H1 (cell line): ENCODE measurements around the gene CIITA.

Source experiments
- BRCA1 ChIP-seq: IDR thresholded peaks from 2 replicates; pipeline ENCODE4 v1.6.1; 2012; ENCODE audit warnings: low read depth, low read length, improper control_type of control experiment
- CHD2 ChIP-seq: IDR thresholded peaks from 2 replicates; pipeline ENCODE4 v1.6.1; 2012; ENCODE audit warnings: low read length, improper control_type of control experiment
- POLR2A ChIP-seq, 2 experiments: IDR thresholded peaks; 1 replicate in 1 of 2; 2 replicates in 1 of 2; pipeline ENCODE4 v1.6.1; 2011; ENCODE audit warnings: low read depth in 2 of 2, low read length in 2 of 2, mild to moderate bottlenecking in 2 of 2; ENCODE audit errors: control extremely low read depth in 1 of 2
- POLR2AphosphoS5 ChIP-seq: IDR thresholded peaks from 2 replicates; pipeline ENCODE4 v1.6.1; 2011; ENCODE audit warnings: low read depth, low read length
- RFX5 ChIP-seq: IDR thresholded peaks from 2 replicates; pipeline ENCODE4 v1.6.1; 2011; ENCODE audit warnings: low read depth, low read length, improper control_type of control experiment, borderline replicate concordance
- RNF2 ChIP-seq: fragments of 200-900, 300-1000 bp; sonication (generic); IDR thresholded peaks from 2 replicates; pipeline ENCODE4 v1.7.1; 2016; ENCODE audit warnings: borderline replicate concordance, low read depth, mild to moderate bottlenecking, antibody characterized with exemption, low read length; ENCODE audit not compliant: poor library complexity, severe bottlenecking; ENCODE audit errors: missing control alignments
- SIN3A ChIP-seq, 2 experiments: IDR thresholded peaks in 1 of 2; conservative IDR thresholded peaks in 1 of 2; 2 replicates each; pipeline ENCODE4 v1.6.1; 2011 to 2012; ENCODE audit warnings: low read length in 2 of 2, improper control_type of control experiment in 1 of 2, low read depth in 1 of 2, mild to moderate bottlenecking in 1 of 2
- TF ChIP-seq, protein P1 (sequence below), 3 experiments: IDR thresholded peaks; 1 replicate in 2 of 3; 2 replicates in 1 of 3; pipeline versions ENCODE4 v1.5.1 to v1.6.1; 2011; ENCODE audit warnings: low read length in 3 of 3, mild to moderate bottlenecking in 3 of 3, inconsistent platforms in 2 of 3, low read depth in 1 of 3, moderate library complexity in 1 of 3; ENCODE audit not compliant: insufficient read depth in 1 of 3; ENCODE audit errors: control extremely low read depth in 1 of 3
- TF ChIP-seq, protein P2 (sequence below): IDR thresholded peaks from 2 replicates; pipeline ENCODE4 v1.6.1; 2012; ENCODE audit warnings: inconsistent platforms

DNA sequence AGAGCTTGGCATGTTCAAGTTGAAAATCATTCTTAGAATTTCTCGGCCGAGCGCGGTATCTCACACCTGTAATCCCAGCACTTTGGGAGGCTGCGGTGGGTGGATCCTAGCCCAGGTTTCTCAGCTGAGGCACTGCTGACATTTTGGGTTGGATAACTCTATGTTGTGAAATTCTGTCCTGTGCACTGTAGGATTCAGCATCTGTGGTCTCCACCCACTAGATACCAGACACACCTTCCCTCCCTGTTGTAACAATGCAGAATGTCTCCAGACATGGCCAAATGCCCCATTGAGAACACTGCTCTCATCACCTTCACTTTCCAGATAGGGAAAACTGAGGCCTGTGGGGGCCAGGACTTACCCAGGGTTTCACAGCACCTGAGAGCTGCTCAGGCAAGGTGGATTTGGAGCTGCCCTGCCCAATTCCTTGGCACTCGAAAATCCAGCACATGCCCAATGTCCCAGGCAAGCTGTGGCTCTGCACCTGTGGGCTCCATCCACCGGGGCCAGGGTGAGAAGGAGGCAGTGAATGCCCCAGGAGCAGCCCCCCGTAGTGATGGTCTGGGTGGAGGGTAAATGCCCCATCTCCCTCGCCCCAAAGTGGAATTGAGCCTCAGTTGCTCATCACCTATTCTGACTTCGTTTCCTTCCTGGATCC, 38.3 kb upstream of the CIITA start:
- TF ChIP-seq, protein P1, sequence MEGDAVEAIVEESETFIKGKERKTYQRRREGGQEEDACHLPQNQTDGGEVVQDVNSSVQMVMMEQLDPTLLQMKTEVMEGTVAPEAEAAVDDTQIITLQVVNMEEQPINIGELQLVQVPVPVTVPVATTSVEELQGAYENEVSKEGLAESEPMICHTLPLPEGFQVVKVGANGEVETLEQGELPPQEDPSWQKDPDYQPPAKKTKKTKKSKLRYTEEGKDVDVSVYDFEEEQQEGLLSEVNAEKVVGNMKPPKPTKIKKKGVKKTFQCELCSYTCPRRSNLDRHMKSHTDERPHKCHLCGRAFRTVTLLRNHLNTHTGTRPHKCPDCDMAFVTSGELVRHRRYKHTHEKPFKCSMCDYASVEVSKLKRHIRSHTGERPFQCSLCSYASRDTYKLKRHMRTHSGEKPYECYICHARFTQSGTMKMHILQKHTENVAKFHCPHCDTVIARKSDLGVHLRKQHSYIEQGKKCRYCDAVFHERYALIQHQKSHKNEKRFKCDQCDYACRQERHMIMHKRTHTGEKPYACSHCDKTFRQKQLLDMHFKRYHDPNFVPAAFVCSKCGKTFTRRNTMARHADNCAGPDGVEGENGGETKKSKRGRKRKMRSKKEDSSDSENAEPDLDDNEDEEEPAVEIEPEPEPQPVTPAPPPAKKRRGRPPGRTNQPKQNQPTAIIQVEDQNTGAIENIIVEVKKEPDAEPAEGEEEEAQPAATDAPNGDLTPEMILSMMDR (IDR thresholded peaks at IDR 0.05; ENCODE audit: control extremely low read depth in 1 of 3, insufficient read depth in 1 of 3, low read depth in 1 of 3, low read length in 3 of 3) = no peak
- TF ChIP-seq RFX5 = no peak
- no peak for TF ChIP-seq POLR2A (IDR thresholded peaks at IDR 0.05; ENCODE audit: control extremely low read depth in 1 of 2, low read depth in 2 of 2, low read length in 2 of 2)
- no peak for TF ChIP-seq RNF2
- TF ChIP-seq POLR2AphosphoS5 = no peak
- TF ChIP-seq, protein P2, sequence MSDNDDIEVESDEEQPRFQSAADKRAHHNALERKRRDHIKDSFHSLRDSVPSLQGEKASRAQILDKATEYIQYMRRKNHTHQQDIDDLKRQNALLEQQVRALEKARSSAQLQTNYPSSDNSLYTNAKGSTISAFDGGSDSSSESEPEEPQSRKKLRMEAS = no peak
- no peak for TF ChIP-seq CHD2
- TF ChIP-seq SIN3A (conservative IDR thresholded peaks at IDR 0.05 in 1 of 2, IDR thresholded peaks at IDR 0.05 in 1 of 2; ENCODE audit: low read depth in 1 of 2, low read length in 2 of 2) = no peak
- TF ChIP-seq BRCA1 = no peak
